Erythroblast (primary cell): ENCODE data around the gene CGNL1.

Experiments used
- GATA1 ChIP-seq: IDR thresholded peaks from 2 replicates; pipeline ENCODE4 v1.6.1; 2011; ENCODE audit warnings: low read depth, mild to moderate bottlenecking, control low read depth, low read length, moderate library complexity
- POLR2A ChIP-seq: IDR thresholded peaks from 2 replicates; pipeline ENCODE4 v1.6.1; 2011; ENCODE audit warnings: mild to moderate bottlenecking, low read length

- TF ChIP-seq POLR2A = no peak
- no peak for TF ChIP-seq GATA1
These were observed 205.8 kb downstream of the CGNL1 start for GRCh38 chr15:57582090-57582489.
